A673 (cell line): ENCODE results near the gene MYOG.

Experiments used
- EZH2 ChIP-seq: fragments of 200-600 bp; sonication (generic); IDR thresholded peaks from 2 replicates; pipeline ENCODE4 v1.6.1; 2017; ENCODE audit warnings: borderline replicate concordance, low read depth, mild to moderate bottlenecking, mixed read lengths, antibody characterized with exemption, low read length; ENCODE audit not compliant: poor library complexity, severe bottlenecking
- TF ChIP-seq, protein P1 (sequence below): fragments of 300-800, 200-600 bp; sonication (generic); conservative IDR thresholded peaks from 2 replicates; pipeline ENCODE4 v1.5.1; 2017; ENCODE audit warnings: low read depth, mild to moderate bottlenecking, antibody characterized with exemption, low read length, moderate library complexity, mixed read lengths

DNA sequence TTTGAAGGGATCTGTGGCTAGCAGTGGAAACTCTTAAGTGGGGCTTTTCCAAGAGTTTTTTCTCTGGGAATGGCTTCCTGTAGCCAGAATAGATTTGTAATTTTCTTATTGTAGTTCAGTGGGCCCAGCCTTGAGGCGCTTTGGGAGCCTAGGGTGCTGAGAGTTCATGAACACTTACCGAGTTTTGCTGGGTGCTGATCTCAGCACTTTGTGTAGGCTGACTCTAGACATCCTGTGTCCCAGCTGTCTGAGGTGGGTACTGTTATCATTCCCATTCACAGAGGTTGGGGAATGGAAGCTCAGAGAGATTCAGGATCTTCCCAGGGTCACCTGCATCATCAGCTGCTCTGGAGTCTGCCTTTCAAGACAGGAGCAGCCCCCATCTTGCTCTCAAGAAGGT, 52.5 kb downstream of the MYOG start:
- TF ChIP-seq EZH2, result no peak
- TF ChIP-seq, protein P1, sequence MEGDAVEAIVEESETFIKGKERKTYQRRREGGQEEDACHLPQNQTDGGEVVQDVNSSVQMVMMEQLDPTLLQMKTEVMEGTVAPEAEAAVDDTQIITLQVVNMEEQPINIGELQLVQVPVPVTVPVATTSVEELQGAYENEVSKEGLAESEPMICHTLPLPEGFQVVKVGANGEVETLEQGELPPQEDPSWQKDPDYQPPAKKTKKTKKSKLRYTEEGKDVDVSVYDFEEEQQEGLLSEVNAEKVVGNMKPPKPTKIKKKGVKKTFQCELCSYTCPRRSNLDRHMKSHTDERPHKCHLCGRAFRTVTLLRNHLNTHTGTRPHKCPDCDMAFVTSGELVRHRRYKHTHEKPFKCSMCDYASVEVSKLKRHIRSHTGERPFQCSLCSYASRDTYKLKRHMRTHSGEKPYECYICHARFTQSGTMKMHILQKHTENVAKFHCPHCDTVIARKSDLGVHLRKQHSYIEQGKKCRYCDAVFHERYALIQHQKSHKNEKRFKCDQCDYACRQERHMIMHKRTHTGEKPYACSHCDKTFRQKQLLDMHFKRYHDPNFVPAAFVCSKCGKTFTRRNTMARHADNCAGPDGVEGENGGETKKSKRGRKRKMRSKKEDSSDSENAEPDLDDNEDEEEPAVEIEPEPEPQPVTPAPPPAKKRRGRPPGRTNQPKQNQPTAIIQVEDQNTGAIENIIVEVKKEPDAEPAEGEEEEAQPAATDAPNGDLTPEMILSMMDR, result no peak
